HG03439 (cell line): ENCODE measurements around the gene PNPT1.
"Not testable (repeated sequence)": the region's sequence is repeated elsewhere in the genome, so short reads cannot be mapped to it uniquely, and the experiment has no call there.

Experiments
- ATAC-seq: cut with Tn5 transposase; IDR thresholded peaks from one replicate; pipeline ENCODE4 v1.9.1; 2021; ENCODE audit warnings: mild to moderate bottlenecking, moderate library complexity; ENCODE audit not compliant: unreplicated experiment

PNPT1 gene

DNA sequence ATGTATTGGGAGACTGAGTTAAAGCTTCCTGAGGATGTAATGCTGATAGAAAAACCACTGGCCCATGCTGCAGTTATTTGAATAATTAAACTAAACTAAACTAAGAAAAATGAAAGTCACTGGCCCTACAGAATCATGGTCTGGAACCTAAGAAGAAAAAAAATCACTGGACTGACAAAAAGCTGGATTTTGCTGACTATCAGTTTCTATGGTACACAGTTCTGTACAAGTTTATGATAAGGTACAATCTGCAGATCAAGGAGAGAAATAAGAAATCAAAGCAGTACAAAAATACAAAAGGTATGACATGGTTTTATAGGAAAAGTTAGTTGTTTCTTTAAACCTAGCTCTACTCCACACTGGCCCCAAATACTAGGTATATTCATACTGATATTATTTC lies 91.8 kb downstream of the PNPT1 start:
- no peak for ATAC-seq

DNA sequence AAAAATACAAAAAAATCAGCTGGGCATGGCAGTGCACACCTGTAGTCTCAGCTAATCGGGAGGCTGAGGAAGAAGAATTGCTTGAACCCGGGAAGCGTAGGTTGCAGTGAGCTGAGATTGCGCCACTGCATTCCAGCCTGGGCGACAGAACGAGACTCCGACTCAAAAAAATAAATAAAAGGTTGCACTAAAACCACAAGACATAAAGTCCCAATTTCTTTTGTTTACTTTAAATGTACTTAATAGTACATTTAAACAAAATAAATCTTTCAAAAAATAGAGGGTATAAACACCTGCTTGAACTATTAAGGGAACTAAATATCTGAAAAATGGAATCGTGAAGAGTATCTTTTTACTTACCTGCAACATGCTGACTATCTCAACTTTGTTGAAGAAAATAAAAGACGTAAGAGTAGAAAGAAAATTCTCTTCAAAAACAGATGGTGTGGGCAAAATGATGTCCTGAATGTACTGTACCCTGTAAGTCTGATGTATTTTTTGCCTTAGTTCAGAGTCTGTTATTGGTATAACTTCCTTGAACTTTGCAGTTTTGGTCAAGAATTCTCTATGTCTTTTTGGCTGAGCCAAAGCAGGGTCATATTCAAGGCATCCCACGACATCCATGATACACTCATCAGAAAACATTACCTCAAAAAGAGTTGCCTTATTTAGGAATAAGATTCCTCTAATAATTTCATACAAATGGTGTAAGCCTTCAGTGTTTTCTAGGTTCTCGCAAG lies 95.4 kb downstream of the PNPT1 start:
- ATAC-seq = no peak

DNA sequence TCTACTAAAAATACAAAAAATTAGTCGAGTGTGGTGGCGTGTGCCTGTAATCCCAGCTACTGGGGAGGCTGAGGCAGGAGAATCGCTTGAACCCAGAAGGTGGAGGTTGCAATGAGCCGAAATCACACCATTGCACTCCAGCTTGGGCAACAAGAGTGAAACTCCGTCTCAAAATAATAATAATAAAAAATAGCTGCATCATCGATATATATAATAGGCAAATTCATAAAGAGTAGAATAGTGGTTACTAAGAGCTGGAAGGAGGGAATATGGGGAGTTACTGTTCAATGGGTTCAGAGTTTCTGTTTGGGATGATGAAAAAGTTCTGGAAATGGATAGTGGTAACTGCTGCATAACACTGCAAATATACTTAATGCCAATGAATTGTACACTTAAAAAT lies 96.8 kb downstream of the PNPT1 start:
- ATAC-seq = not testable (repeated sequence)

DNA sequence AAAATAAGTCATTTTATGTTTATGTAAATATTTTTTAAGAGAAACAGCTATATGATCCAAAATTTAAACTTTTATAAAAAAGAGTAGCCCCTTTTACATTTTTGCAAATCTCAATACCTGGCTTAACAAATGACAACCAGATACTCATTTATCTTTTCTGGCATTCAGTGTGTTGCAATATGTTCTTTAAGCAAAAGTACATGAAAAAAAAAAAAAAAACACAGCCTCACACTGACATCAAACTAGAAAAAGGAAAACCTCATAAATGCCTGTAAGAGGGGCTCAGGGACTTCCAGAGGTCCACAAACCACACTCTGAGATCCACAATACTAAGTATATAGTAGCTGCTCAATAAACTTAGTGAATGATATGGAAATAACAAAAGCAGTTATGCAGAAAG lies 98.1 kb downstream of the PNPT1 start:
- ATAC-seq = no peak

DNA sequence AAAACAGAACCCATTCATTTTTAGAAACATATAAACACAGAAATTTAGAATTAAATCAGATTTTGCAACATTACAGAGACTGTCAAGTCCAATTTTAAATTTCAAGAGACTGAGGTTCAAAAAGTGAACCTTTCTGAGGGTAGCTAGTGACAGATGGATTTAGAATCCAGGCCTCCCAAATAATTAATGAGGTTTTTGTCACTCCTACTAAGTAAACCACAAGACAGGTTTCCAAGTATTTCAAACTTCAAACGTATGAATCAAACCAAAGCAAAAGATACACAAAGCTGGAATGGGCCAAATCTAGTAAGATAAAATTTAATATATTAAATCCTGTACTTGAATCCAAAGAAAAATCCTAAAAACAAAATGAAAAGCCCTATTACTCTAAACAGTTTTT lies 101.5 kb downstream of the PNPT1 start:
- no peak for ATAC-seq

DNA sequence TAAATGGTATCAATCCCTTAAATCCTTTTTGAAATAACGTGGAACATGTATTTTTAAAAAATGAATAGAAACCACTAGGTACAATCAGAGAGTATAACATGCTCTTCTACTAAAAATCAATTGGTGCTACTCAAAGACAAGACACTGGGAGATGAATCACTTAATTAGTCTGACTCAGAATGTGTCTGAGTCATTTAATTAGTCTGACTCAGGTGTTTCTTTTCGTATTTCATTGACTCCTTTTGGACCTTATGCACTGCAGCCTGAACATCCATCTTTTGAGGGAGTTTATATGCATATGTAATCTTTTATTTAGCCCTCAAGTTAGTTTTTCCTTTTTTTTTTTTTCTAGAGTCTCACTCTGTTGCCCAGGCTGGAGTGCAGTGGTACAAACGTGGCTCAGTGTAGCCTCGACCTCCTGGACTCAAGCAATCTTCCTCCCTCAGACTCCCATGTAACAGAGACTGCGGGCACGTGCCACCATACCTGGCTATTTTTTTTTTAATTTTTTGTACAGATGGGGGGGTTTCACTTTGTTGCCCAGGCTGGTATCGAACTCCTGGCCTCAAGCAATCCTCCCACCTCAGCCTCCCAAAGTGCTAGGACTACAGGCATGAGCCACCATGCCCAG lies 102.7 kb downstream of the PNPT1 start:
- ATAC-seq = peak; percentile 71

DNA sequence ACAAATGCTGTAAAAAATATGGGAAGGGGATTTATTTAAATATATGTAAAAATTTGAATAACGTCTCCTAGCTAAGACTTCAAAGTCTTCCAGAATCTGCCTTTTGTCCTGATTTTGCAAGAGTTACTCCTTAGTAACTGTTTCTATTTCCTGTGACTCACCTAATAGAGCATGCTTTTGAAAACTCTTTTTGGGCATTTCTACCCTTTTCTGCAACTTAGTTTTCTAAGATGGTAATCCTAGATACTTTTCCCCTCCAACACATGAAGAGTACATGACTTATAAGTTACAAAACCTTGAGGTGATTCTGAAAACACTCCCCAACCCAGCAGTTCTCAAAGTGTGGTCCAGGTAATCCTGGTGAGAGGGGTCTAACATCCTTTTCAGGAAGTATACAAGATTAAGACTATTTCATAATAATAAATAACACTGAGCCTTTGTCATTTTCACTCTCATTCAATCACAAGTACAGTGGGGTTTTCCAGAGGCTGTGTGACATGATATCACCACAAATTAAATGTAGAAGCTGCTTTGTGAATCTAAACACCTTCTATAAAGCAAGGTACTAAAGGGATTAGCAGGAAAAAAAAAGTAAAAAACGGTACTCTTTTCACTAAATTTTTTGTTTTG lies 108.1 kb downstream of the PNPT1 start:
- no peak for ATAC-seq
